Measurements from ENCODE around the gene RNF157. TPM values are rescaled to one million over a fixed set of nuclear protein-coding genes. Genes with fewer than 3 reads are reported as not detected.
A peak's percentile ranks its signal among the peaks of the same experiment; 100 is the strongest.

The RNF157 gene
- total RNA-seq, 4 donors from 2014 or later, result 0.85 to 3.4 (median 1.3) TPM

- no peak for DNase-seq (ENCODE audit: low spot score in 2 of 2)
- Histone ChIP-seq H3K4me3 (no peak overlapping the region), H3K27ac (no peak overlapping the region), H3K27me3 (no peaks in the 10 kb centered on the region), H3K9me3 (no peaks in the 10 kb centered on the region), H3K4me1 (no peaks in the 10 kb centered on the region), H3K36me3 (no peaks in the 10 kb centered on the region)
- no peak for TF ChIP-seq EP300 (IDR thresholded peaks at IDR 0.05)
- TF ChIP-seq, protein P1, sequence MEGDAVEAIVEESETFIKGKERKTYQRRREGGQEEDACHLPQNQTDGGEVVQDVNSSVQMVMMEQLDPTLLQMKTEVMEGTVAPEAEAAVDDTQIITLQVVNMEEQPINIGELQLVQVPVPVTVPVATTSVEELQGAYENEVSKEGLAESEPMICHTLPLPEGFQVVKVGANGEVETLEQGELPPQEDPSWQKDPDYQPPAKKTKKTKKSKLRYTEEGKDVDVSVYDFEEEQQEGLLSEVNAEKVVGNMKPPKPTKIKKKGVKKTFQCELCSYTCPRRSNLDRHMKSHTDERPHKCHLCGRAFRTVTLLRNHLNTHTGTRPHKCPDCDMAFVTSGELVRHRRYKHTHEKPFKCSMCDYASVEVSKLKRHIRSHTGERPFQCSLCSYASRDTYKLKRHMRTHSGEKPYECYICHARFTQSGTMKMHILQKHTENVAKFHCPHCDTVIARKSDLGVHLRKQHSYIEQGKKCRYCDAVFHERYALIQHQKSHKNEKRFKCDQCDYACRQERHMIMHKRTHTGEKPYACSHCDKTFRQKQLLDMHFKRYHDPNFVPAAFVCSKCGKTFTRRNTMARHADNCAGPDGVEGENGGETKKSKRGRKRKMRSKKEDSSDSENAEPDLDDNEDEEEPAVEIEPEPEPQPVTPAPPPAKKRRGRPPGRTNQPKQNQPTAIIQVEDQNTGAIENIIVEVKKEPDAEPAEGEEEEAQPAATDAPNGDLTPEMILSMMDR (IDR thresholded peaks at IDR 0.05), result no peak
- TF ChIP-seq POLR2AphosphoS5 (IDR thresholded peaks at IDR 0.05), result no peak
- no peak for TF ChIP-seq POLR2A (IDR thresholded peaks at IDR 0.05)
- WGBS, result 83% methylated on average over 20 of the region's 20 CpGs
Observed at GRCh38 chr17:76161619-76162266, 78.5 kb downstream of the RNF157 start.

DNA sequence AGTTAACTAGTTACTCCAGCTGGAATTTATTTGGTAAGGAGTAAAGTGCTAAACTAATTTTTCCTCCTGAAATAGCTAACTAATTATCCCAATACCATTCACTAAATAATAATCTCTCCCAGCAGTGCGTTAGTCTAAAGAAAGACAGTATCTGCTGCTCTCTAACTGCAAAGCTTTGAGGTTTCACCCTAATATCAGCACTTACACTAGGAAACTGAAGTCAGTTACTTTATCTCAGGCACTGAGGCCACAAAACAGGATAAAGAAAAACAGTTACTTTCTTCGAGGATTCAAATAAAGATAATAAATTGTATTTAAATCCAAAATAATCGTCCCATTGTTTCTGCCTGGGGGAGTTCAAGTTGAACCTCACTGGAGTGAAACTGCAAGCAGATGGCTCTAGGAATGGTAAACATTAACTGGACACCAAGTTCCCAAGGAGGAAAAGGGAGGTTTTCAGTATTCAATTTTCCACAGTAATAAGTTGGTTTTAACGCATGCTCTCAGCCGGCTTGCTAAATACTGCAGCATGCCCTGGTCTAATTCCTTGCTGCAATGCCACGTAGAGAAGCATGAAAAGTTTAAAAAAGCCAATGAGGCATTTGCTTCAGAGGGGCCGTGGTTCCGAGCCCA lies 79.3 kb downstream of the RNF157 start:
- TF ChIP-seq POLR2A (IDR thresholded peaks at IDR 0.05) (no peak), POLR2AphosphoS5 (IDR thresholded peaks at IDR 0.05) (no peak), EP300 (IDR thresholded peaks at IDR 0.05) (no peak)
- TF ChIP-seq, protein P1 (IDR thresholded peaks at IDR 0.05), result no peak
- no peak overlapping the region for H3K27ac ChIP-seq

GRCh38 chr17:76159157-76159556 lies 81.1 kb downstream of the RNF157 start:
- Histone ChIP-seq H3K27ac (no peak overlapping the region), H3K27me3 (no peaks in the 10 kb centered on the region), H3K4me3 (no peak overlapping the region), H3K9me3 (no peaks in the 10 kb centered on the region), H3K36me3 (no peaks in the 10 kb centered on the region), H3K4me1 (no peaks in the 10 kb centered on the region)
- no peak for DNase-seq (ENCODE audit: low spot score in 2 of 2)
- WGBS, result 92% methylated on average over 9 of the region's 9 CpGs
- TF ChIP-seq POLR2AphosphoS5 (IDR thresholded peaks at IDR 0.05) (no peak), EP300 (IDR thresholded peaks at IDR 0.05) (no peak), POLR2A (IDR thresholded peaks at IDR 0.05) (no peak)
- TF ChIP-seq, protein P1 (IDR thresholded peaks at IDR 0.05), result no peak

More for the DNA sequence above, 79.3 kb downstream of the RNF157 start:
- 80% methylated on average over 8 of the region's 8 CpGs for WGBS
- no peaks in the 10 kb centered on the region for H3K27me3 ChIP-seq
- H3K4me3 ChIP-seq, result no peak overlapping the region
- DNase-seq (ENCODE audit: low spot score in 2 of 2), result no peak
- no peaks in the 10 kb centered on the region for H3K36me3 ChIP-seq
- no peaks in the 10 kb centered on the region for H3K9me3 ChIP-seq
- no peaks in the 10 kb centered on the region for H3K4me1 ChIP-seq

DNA sequence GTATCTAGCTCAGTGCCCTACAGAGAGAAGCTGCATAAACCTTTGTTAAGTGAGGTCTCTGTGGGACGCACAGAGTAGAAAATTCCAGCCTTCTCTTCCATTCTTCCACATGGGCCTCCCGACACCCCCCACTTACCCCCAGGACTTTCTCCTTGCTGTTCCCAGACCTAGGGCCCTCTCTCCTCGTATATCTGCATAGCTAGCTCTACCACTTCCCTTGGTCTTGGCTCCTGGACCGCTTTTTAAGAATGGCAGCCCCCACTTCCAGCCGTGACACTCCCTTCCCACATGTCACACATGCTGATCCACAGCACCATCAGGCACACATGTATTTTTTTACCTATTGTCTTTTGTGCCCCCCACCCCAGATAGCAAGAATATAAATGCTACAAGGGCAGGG lies 82.5 kb downstream of the RNF157 start:
- no peak for DNase-seq (ENCODE audit: low spot score in 2 of 2)
- H3K27ac ChIP-seq, result no peak overlapping the region
- no peaks in the 10 kb centered on the region for H3K9me3 ChIP-seq
- no peaks in the 10 kb centered on the region for H3K36me3 ChIP-seq
- H3K27me3 ChIP-seq, result no peaks in the 10 kb centered on the region
- WGBS, result 85% methylated on average over 5 of the region's 5 CpGs
- H3K4me1 ChIP-seq, result no peaks in the 10 kb centered on the region
- no peak overlapping the region for H3K4me3 ChIP-seq
- TF ChIP-seq POLR2AphosphoS5 (IDR thresholded peaks at IDR 0.05) (no peak), POLR2A (IDR thresholded peaks at IDR 0.05) (no peak), EP300 (IDR thresholded peaks at IDR 0.05) (no peak)
- TF ChIP-seq, protein P1 (IDR thresholded peaks at IDR 0.05), result no peak

GRCh38 chr17:76156662-76156991 lies 83.7 kb downstream of the RNF157 start:
- H3K27me3 ChIP-seq, result no peaks in the 10 kb centered on the region
- no peaks in the 10 kb centered on the region for H3K9me3 ChIP-seq
- H3K4me1 ChIP-seq, result no peaks in the 10 kb centered on the region
- H3K36me3 ChIP-seq, result no peaks in the 10 kb centered on the region
- 71% methylated on average over 8 of the region's 8 CpGs for WGBS
- H3K4me3 ChIP-seq, result no peak overlapping the region
- no peak overlapping the region for H3K27ac ChIP-seq
- TF ChIP-seq, protein P1 (IDR thresholded peaks at IDR 0.05), result no peak
- TF ChIP-seq EP300 (IDR thresholded peaks at IDR 0.05), result no peak
- no peak for TF ChIP-seq POLR2A (IDR thresholded peaks at IDR 0.05)
- no peak for TF ChIP-seq POLR2AphosphoS5 (IDR thresholded peaks at IDR 0.05)
- DNase-seq (ENCODE audit: low spot score in 2 of 2), result peak in 1 of 2 donors; percentile 67
